AG04449 (cell line): Measurements from ENCODE around the gene PIK3R5.

Experiments
- CTCF ChIA-PET: fragments of 350-600 bp; formaldehyde crosslinking; extraction: SDS; loops from one replicate; lab custom pipeline; 2021; ENCODE audit warnings: antibody characterized with exemption; lab: Yijun Ruan, JAX
- POLR2A ChIA-PET: fragments of 400-600, 350-600 bp; formaldehyde crosslinking; extraction: SDS; loops from one replicate; lab custom pipeline; 2020; ENCODE audit warnings: antibody characterized with exemption, inconsistent platforms; lab: Yijun Ruan, JAX
- DNase-seq: peaks from one replicate; pipeline ENCODE4 v3.0.0-alpha.2; 2010; ENCODE audit warnings: low read depth, low spot score
- H3K4me3 ChIP-seq: 2 replicates; pipeline ENCODE4 v1.5.1; 2011; ENCODE audit warnings: low read depth, mild to moderate bottlenecking, control low read depth, low read length
- CTCF ChIP-seq: IDR thresholded peaks from one replicate; pipeline ENCODE4 v1.5.1; 2011; ENCODE audit warnings: mild to moderate bottlenecking, moderate library complexity, low read length, control low read depth, inconsistent platforms; ENCODE audit not compliant: insufficient read depth; ENCODE audit errors: missing control alignments

PIK3R5 gene

DNA sequence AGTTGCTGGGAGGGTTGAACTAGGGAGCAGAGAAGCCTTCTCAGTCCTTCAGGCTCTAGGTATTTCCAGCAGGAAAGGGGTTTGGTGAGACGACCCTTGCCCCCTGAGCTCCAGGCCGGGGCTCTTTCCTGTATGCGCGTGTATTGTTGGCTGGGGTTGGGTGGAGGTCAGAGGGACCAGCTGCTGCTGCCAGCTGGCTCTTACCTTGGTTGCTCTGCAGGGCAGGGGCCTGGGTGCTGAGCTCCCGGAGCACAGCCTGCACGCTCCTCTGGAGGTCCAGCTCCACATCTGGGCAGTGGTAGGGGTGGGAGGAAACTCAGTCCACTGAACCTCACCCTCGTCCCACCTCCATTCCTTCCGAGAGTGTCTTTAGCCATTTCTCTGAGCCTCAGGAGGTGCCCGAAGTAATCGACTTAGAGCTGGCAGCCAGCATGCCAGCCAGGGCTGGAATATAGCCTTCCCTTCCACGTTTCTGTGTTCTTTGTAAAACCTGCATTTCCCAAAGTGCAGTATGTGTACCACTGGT is 126.0 kb downstream of the PIK3R5 start:
- ChIA-PET CTCF (no interaction called here), POLR2A (no interaction called here)
- DNase-seq: no peak
- TF ChIP-seq CTCF: no peak
- H3K4me3 ChIP-seq: no peak overlapping the region

DNA sequence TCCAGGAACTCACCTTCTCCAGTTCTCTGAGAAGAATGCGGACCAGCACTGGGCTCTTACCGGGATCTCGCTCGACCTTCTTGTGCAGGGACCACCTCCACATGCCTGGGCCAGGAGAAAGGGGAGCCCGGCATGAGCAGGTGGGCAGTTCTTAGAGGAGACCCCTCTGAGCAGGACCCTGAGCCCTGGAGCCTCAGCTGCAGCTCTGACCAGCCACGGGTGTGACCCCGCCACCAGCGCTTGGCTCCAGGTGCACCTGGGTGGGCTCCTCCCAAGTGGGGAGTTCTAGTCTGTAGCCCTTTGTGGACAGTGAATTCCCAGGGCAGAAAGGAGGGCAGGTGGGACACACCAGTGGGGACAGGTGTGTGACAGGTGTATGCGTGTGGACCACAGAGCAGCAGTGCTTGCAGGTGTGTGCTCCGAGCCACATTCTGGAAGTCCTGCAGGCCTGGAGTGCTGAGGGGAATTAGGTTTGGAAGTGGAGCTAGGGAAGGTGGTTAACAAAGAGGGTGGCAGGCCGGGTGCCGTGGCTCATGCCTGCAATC is 126.9 kb downstream of the PIK3R5 start:
- DNase-seq: no peak
- ChIA-PET CTCF (no interaction called here), POLR2A (no interaction called here)
- H3K4me3 ChIP-seq: no peak overlapping the region
- no peak for TF ChIP-seq CTCF

DNA sequence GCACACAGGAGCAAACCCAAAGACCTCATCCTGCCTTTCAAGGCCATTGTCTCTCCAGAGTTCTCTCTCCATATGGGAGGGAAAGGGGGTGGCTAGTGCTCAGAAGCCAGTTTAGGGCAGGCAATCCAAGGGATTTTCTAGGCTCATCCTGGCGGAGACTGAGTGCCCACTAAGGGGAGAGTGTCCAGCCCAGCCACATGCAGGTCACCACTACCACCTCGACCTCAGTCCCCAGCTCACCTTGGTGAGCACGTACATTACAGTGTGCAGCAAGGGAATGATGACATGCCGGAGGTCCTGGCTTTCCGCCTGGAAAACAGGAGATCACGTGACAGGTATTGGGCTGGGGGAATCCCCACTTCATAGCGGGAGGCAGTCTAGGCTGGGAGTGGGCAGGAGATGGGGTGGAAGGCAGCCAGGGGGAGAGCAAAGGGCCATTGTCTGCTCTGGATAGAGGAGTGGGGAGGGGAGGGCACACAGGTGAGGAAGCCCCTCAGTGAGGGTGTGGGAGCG is 127.9 kb downstream of the PIK3R5 start:
- no peak overlapping the region for H3K4me3 ChIP-seq
- DNase-seq: no peak
- POLR2A ChIA-PET: no interaction called here
- CTCF ChIA-PET: no interaction called here
- no peak for TF ChIP-seq CTCF

DNA sequence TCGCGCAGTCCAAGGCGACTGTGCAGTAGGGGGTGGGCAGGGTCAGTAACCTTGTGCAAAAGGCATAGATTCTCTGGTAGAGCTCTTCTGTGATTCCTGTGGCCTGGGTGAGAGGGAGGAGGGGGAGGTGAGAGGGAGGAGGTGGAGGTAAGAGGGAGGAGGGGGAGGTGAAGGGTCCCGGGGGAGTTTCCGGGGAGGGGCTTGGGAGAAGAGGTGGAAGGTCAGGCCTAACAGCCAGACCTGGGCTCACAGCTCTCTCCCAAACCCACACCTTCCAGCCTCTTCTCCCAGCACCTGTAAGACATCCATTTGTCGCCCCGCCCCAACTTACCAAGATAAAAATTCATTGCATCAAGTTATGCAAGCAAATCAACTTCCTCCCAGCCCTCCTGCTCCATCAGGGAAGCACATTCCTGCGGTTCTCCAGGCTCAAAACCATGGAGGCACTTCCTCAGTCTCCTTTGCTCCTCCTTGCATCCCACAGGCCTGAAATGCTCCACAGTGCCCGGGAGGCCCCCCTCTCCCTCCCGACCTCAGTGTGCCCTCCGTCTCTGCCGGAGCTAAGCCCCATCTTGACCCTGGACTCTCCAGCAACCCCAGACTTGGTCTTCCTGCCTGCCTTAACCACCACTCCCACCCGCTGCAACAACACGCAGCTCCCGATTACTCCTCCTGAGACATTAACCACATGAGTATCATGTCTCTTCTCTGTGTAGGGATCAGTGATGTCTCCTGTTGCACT is 128.5 kb downstream of the PIK3R5 start:
- ChIA-PET POLR2A (no interaction called here), CTCF (no interaction called here)
- DNase-seq: no peak
- no peak for TF ChIP-seq CTCF
- H3K4me3 ChIP-seq: no peak overlapping the region

DNA sequence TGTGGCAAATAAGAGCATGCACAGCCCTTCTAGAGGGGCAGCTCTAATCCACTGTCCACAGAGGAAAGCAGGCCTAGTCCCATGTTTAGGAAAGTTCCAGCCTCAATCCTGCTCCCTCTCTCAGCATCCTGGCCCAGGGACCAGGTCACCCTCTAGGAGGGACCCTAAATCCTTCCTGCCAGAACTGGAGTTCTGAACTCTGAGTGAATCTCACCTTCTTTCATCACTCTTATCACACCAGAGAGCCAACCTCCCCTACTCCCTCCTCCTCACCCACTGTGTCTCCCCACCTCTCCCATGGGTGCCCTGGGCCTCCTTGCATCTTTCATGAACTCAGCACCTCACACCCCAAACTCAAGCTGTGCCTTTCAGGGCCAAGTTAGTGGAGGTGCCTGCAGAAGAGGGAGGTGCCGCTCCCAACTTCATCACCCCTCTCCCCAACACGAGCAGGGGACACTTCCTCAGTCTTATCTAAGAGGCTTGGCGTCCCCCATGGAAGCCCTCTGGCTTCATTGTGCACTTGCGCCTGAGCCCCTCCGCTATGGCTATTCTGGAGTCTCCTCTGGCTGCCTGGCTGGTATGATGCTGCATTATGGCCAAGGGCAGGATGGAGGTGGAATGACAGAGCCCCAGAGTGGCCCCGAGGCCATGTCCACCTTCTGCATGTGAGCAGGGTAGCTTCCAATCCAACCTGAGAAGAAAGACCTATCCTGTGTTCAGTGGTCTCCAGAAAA is 129.7 kb downstream of the PIK3R5 start:
- ChIA-PET POLR2A (no interaction called here), CTCF (no interaction called here)
- no peak for TF ChIP-seq CTCF
- H3K4me3 ChIP-seq: no peak overlapping the region
- no peak for DNase-seq

- ChIA-PET CTCF (no interaction called here), POLR2A (no interaction called here)
- TF ChIP-seq CTCF: no peak
- DNase-seq: no peak
- no peak overlapping the region for H3K4me3 ChIP-seq
Observed at GRCh38 chr17:8835106-8835505, 130.4 kb downstream of the PIK3R5 start.
